ENCODE measurements around the gene PRC1. TPM values are rescaled to one million over a fixed set of nuclear protein-coding genes. Genes with fewer than 3 reads are reported as not detected.

PRC1 gene
- total RNA-seq, 4 donors from 2014 or later: 8.1 to 58.0 (median 23.7) TPM

DNA sequence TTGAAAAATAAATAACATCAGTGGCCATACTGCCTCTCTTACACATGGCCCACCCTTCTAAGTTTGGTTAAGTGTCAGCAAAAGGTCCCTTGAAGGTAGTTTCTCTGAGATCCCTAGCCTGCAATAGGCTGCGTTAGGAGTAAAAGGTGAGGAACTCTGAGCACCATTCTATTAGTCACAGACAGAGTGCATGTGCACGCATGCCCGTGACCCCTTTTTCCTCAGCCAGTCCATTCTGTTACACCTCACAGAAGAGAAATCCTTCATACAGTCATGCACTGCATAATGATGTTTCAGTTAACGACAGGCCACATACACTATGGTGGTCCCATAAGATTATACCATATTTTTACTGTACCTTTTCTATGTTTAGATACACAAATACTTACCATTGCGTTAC lies 27.1 kb downstream of the PRC1 start:
- in situ Hi-C loops (cut with MboI; ENCODE audit: low pct_ligation_motif_present in 1 of 4, low pct_unique_long_range_greater_than_20kb in 1 of 4, low sequenced_read_pairs in 3 of 4): loop anchor here in 2 of 4 donors (25.0 kb wide), 1 partner anchor 295 kb away; no protein-coding TSS in a partner anchor
- no peak overlapping the region for H3K27ac ChIP-seq
- no peaks in the 10 kb centered on the region for H3K27me3 ChIP-seq
- no peaks in the 10 kb centered on the region for H3K4me1 ChIP-seq
- TF ChIP-seq CTCF (IDR thresholded peaks at IDR 0.05) (no peak), POLR2AphosphoS5 (IDR thresholded peaks at IDR 0.05) (no peak), POLR2A (IDR thresholded peaks at IDR 0.05) (no peak), EP300 (IDR thresholded peaks at IDR 0.05; ENCODE audit: low read depth) (no peak)
- H3K9me3 ChIP-seq: no peaks in the 10 kb centered on the region
- intact Hi-C loops (cut with DNase I; ENCODE audit: low total_unique reads): loop anchor here (10.0 kb wide), 1 partner anchor 68 kb away; no protein-coding TSS in a partner anchor
- H3K4me3 ChIP-seq: no peak overlapping the region
- DNase-seq: no peak
- H3K36me3 ChIP-seq: peaks cover 0 to under 1% (median 0%) of the 10 kb centered on the region in 4 donors
- WGBS, 2 donors (ENCODE audit: low coverage in 1 of 2): 90 to 91% methylated on average over 3 to 5 of the region's 5 CpGs

DNA sequence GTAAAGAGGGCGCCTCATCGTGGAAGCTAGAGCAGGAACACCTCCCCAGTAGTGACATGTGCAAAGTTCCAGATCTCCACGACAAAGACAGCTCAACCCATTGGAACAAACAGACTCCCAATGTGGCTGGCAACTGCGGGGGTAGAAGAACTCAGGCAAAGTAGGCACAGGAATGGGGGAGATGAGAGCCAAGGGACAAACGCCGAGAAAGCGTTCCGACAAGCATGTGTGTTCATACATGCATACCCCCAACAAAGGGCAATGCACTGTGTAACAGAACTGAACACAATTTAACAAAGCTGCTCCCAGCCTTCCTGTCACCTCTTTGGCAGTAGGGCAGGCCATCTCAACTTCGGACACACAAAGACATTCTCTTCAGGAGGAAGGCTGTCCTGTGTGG lies 28.1 kb downstream of the PRC1 start:
- H3K4me3 ChIP-seq: no peak overlapping the region
- DNase-seq: no peak
- H3K27ac ChIP-seq: no peak overlapping the region
- no peak for TF ChIP-seq EP300 (IDR thresholded peaks at IDR 0.05; ENCODE audit: low read depth)
- no peak for TF ChIP-seq POLR2AphosphoS5 (IDR thresholded peaks at IDR 0.05)
- TF ChIP-seq POLR2A (IDR thresholded peaks at IDR 0.05): no peak
- H3K4me1 ChIP-seq: no peaks in the 10 kb centered on the region
- in situ Hi-C loops (cut with MboI; ENCODE audit: low pct_ligation_motif_present in 1 of 4, low pct_unique_long_range_greater_than_20kb in 1 of 4, low sequenced_read_pairs in 3 of 4) (loop anchor here in 2 of 4 donors (25.0 kb wide), 1 partner anchor 296 kb away; no protein-coding TSS in a partner anchor), intact Hi-C loops (cut with DNase I; ENCODE audit: low total_unique reads) (loop anchor here (10.0 kb wide), 1 partner anchor 69 kb away; no protein-coding TSS in a partner anchor)
- WGBS, 2 donors (ENCODE audit: low coverage in 1 of 2): 78 to 86% methylated on average over 4 to 9 of the region's 9 CpGs
- H3K9me3 ChIP-seq: no peaks in the 10 kb centered on the region
- no peaks in the 10 kb centered on the region for H3K27me3 ChIP-seq
- H3K36me3 ChIP-seq: peaks cover 0 to 10% (median 0%) of the 10 kb centered on the region in 4 donors

- no peak overlapping the region for H3K4me3 ChIP-seq
- intact Hi-C loops (cut with DNase I; ENCODE audit: low total_unique reads): loop anchor here (10.0 kb wide), 1 partner anchor 73 kb away; no protein-coding TSS in a partner anchor
- peaks cover 0 to 12% (median 0%) of the 10 kb centered on the region in 4 donors for H3K36me3 ChIP-seq
- H3K27ac ChIP-seq: no peak overlapping the region
- no peak for TF ChIP-seq POLR2AphosphoS5 (IDR thresholded peaks at IDR 0.05)
- TF ChIP-seq CTCF (IDR thresholded peaks at IDR 0.05): no peak
- no peak for TF ChIP-seq POLR2A (IDR thresholded peaks at IDR 0.05)
- no peak for TF ChIP-seq EP300 (IDR thresholded peaks at IDR 0.05; ENCODE audit: low read depth)
- WGBS, 2 donors (ENCODE audit: low coverage in 1 of 2): 72 to 80% methylated on average over 4 of the region's 4 CpGs
- no peak for DNase-seq
- peaks cover 4 to 10% (median 8%) of the 10 kb centered on the region in 4 donors for H3K4me1 ChIP-seq
- in situ Hi-C loops (cut with MboI; ENCODE audit: low pct_ligation_motif_present in 1 of 4, low pct_unique_long_range_greater_than_20kb in 1 of 4, low sequenced_read_pairs in 3 of 4): loop anchor here in 2 of 4 donors (25.0 kb wide), 1 partner anchor 300 kb away; no protein-coding TSS in a partner anchor
- no peaks in the 10 kb centered on the region for H3K9me3 ChIP-seq
- no peaks in the 10 kb centered on the region for H3K27me3 ChIP-seq
These were observed 32.3 kb downstream of the PRC1 start for GRCh38 chr15:90962021-90962420.

GRCh38 chr15:90960298-90961091 lies 33.8 kb downstream of the PRC1 start:
- no peak for TF ChIP-seq EP300 (IDR thresholded peaks at IDR 0.05; ENCODE audit: low read depth)
- TF ChIP-seq POLR2AphosphoS5 (IDR thresholded peaks at IDR 0.05): no peak
- TF ChIP-seq POLR2A (IDR thresholded peaks at IDR 0.05): no peak
- TF ChIP-seq CTCF (IDR thresholded peaks at IDR 0.05): no peak
- no peak for DNase-seq
- Histone ChIP-seq H3K4me3 (no peak overlapping the region), H3K27me3 (no peaks in the 10 kb centered on the region), H3K9me3 (no peaks in the 10 kb centered on the region), H3K36me3 (peaks cover 0 to 12% (median 0%) of the 10 kb centered on the region in 4 donors), H3K27ac (peak overlapping the region in 2 of 4 donors; percentile 40 to 53), H3K4me1 (peaks cover 11 to 26% (median 16%) of the 10 kb centered on the region in 4 donors)
- WGBS, 2 donors (ENCODE audit: low coverage in 1 of 2): 81 to 100% methylated on average over 1 to 20 of the region's 20 CpGs
- intact Hi-C loops (cut with DNase I; ENCODE audit: low total_unique reads) (loop anchor here (10.0 kb wide), 1 partner anchor 74 kb away; no protein-coding TSS in a partner anchor), in situ Hi-C loops (cut with MboI; ENCODE audit: low pct_ligation_motif_present in 1 of 4, low pct_unique_long_range_greater_than_20kb in 1 of 4, low sequenced_read_pairs in 3 of 4) (loop anchor here in 2 of 4 donors (25.0 kb wide), 1 partner anchor 302 kb away; no protein-coding TSS in a partner anchor)

All from transverse colon (tissue), 4 donors.